ENCODE data around the gene RNF31.

RNF31 gene

DNA sequence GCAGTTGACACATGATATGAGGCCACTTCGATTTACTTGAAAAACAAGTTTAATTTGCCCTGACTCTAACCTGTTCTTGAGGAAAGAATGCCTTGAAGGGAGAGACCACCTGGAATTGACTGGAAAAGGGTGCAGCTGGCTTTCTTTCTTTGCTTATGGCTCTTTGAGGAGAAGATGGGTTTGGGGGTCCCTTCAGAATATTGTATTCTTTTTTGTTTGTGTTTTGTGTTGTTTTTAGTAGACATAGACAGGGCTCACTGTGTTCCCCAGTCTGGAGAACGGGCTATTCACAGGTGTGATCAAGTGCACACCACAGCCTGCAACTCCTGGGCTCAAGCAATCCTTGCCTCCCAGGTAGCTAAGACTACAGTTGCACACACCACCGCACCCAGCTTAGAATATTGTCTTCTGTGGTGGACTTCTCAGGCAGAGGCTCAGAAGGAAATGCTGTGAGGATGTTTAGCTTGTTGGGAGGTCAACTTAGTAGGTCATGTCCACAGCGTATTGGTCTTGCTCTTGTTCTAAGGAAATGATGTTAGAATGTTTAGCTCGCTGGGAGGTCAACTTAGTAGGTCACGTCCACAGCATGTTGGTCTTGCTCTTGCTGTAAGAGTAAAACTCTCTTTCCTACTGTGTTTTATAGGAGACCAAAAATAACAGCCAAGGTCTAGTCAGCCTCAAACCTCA is 31.0 kb upstream of the RNF31 start:
- DNase-seq (ENCODE audit: low spot score), result no peak

DNA sequence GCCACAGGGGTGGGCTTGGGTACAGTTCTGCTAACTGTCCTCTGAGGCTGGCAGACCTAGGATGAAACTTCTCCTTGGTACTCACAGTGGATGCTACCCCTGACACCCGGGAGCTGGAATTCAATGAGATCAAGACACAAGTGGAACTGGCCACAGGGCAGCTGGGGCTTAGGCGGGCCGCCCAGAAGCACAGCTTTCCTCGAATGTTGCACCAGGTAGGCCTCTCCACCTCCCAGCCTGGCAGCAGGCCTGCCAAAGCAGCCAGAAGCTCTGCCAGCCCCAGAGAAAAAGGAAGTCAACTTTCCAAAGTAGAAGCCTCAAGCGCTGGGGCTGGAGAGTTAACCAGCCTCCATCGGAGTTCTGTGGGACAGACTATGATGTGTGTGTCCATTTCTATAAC is 30.1 kb upstream of the RNF31 start:
- DNase-seq (ENCODE audit: low spot score), result no peak

DNA sequence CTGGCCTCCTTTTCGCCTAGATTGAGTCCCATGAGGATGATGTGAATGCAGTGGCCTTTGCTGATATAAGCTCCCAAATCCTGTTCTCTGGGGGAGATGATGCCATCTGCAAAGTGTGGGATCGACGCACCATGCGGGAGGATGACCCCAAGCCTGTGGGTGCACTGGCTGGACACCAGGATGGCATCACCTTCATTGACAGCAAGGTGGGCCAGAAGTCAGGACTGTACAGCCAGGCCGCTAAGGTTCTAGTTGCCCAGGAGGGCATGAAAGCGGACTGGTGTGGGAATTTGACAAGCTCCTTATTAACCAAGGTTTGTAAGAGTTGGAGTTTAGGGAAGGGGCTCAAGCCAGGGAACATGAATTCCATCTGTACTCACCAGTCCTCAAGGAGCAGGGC is 27.6 kb upstream of the RNF31 start:
- no peak for DNase-seq (ENCODE audit: low spot score)

DNA sequence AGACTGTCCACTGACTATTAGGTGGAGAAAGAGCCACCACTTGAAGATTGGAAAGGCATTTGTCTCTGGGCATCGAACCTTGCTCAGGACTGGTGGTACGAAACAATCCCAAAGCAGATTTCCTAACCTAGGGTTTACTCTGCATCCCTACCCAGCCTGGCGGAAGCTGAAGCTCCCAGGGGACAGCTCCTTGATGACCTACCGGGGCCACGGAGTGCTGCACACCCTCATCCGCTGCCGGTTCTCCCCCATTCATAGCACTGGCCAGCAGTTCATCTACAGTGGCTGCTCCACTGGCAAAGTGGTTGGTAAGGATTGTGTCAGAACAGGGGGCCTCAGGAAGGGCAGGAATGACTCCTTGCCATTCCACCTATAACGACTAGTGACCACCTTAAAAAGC is 26.1 kb upstream of the RNF31 start:
- no peak for DNase-seq (ENCODE audit: low spot score)

DNA sequence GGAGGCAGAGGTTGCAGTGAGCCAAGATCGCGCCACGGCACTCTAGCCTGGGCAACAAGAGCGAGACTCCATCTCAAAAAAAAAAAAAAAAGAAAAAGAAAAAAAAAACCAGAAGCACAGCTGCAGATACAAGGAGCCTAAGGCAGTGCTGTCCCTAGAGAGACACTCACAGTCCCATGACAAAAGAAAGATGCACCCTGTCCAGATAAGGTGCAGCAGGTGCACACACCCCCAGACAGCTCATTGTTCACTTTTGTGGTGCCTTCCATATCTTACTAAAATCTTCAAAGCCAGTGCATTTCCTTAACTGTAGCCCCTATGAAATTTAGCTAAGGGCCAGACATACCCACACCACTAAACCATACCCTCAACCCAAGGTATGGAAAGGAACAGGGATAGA is 24.9 kb upstream of the RNF31 start:
- no peak for DNase-seq (ENCODE audit: low spot score)

DNA sequence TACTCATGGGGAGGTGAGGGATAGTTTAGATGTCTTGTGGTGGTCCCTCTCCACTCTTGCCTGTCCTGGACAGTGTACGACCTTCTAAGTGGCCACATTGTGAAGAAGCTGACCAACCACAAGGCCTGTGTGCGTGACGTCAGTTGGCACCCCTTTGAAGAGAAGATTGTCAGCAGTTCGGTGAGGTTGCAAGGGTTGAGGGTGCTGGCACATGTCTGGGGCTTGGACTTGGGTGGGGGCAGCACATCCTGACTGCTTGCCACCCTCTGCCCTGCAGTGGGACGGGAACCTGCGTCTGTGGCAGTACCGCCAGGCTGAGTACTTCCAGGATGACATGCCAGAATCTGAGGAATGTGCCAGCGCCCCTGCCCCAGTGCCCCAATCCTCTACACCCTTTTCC is 24.4 kb upstream of the RNF31 start:
- no peak for DNase-seq (ENCODE audit: low spot score)

DNA sequence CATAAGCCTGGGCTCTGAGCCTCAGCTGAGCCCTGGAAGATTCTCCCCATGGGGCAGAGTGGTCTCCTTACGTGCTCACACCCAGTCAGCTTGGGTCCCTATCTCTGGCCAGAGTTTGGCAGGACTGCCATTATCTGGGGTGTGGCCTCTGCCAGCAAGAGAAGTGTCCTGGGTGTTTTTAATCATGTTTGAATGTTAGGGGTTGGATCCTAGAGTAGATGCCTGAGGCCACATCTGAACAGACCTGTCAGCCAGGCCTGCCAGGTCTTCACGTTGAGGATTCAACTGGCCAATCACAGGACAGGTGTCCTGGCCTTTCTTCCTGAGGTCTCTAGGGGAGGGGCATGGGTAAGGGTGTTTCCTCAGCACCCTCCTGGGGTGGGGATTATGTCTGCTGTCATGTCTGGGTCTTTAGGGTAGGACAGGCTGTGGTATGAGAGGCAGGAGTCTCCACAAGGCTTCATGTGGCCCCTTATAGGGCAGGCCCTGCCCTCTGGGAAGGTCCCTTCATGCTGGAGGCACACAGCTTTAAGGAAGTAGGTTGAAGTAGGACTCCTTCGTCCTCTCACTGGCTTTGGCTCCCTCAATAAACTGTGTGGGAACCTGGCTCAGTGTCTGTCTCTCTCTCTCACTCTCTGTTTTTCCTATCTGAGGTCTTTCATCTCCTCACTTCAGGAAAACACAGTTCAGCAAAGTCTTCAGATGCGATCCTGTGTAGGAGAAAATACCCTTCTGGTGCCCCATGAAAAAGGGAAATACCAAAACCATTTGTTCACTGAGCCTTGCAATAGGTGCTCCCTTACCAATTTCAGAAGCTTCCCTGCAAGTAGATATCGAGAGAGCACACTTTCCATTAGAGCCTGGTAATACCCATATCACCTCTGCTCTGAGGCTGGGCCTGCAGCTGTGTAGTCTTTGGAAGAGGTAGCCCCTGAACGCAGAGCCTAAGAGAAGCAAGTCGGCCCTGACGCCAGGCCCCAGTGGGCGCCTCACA is 23.6 kb upstream of the RNF31 start:
- no peak for DNase-seq (ENCODE audit: low spot score)

DNA sequence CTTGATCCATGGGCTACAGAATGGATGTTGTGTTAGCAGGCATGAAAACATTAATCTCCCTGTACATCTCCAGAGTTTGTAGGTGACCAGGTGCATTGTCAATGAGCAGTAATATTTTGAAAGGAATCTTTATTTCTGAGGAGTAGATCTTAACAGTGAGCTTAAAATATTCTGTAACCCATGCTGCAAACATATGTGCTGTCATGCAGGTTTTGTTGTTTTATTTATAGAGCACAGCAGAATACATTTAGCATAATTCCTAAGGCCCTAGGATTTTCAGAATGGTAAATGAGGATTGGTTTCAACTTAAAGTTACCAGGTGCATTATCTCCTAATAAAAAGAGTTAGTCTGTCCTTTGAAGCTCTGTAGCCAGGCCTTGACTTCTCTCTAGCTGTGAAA is 20.4 kb upstream of the RNF31 start:
- no peak for DNase-seq (ENCODE audit: low spot score)

DNA sequence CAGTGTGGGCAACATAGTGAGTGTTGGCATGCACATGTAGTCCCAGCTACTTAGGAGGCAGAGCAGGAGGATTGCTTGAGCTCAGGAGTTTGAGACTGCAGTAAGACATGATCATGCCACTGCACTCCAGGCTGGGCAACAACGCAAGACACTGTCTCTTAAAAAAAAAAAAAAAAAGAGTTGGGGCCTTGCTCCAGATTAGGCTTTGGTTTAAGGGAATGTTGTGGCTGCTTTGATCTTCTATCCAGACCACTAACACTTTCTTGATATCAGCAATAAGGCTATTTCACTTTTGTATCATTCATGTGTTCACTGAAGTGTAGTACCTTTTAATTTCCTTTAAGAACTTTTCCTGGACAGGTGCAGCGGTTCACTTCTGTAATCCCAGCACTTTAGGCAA is 19.6 kb upstream of the RNF31 start:
- DNase-seq (ENCODE audit: low spot score), result no peak

DNA sequence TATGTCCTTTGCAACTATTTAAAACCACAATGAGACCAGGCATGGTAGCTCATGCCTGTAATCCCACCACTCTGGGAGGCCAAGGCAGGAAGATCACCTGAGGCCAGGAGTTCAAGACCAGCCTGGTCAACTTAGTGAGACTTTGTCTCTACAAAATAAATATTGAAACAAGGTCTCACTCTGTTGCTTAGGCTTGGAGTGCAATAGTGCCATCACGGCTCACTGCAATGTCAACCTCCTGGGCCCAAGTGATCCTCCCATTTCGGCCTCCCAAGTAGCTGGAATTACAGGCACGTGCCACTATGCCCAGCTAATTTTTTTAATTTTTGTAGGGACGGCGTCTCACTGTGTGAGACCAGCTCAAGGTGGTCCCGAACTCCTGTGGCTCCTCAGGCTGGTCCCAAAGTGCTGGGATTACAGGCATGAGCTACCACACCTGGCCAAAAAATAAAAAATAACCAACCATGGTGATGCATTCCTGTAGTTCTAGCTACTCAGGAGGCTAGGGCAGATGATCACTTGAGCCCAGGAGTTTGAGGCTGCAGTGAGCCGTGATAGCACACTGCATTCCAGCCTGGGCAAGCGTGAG is 17.8 kb upstream of the RNF31 start:
- no peak for DNase-seq (ENCODE audit: low spot score)

DNA sequence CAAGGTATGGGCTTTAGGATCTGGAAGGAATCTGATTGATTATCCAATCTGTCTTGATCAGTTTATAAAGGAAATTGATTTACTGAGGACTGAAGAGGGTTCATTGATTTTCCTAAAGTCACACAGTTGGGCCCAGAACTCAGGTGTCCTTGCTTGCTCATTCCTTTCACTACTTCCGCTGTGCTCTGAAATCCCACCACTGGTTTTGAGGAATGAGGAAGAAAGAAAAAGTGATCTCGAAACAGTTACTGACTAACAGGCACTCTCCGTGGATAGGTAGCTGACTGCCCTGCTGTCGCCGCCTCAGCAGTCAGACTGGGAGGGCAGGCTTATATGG is 16.9 kb upstream of the RNF31 start, which contains the start of gene FITM1:
FITM1 (plus strand) TSS at position 280 of the 337 bp plus-strand sequence. CDS start 905 bp downstream, outside the sequence.
- no peak for DNase-seq (ENCODE audit: low spot score)

DNA sequence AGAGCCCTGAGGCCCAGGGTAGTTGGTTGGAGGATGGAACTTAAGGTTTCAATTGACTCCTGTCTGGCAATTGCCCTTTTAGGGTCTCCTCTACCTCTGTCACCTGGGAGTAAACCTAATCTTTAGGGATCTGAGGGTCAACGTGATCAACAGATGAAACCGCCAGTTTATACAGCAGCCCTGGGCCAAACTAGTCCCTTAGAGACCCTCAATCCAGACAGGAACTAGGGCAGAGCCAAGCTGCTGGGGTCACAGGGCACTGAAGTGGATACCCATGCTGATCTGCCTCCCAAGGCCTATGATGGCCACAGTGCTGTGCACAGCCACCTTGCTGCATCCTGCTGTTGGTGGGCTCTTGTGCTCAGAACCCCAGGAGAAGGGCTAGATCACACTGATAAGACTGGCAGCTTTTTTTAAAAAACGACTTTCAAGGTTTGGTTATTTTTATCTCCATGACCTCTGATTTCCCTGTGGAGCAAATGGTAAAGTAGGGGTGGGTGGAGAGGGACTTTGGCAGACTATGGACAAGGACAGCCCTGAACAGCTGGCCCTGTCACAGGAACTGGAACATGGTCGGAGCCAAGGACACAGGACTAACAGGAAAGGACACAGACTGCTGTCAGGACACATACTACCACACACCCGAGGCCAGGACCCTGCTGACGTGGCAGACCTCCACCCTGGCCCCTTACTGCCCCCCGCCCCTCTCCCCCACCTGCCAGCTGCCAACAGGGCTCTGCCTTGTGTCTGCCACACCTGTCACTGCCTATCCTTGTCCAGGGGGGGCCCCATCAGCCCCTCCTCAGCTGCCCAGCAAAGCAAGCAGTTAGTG is 16.4 kb upstream of the RNF31 start:
- DNase-seq (ENCODE audit: low spot score), result no peak

DNA sequence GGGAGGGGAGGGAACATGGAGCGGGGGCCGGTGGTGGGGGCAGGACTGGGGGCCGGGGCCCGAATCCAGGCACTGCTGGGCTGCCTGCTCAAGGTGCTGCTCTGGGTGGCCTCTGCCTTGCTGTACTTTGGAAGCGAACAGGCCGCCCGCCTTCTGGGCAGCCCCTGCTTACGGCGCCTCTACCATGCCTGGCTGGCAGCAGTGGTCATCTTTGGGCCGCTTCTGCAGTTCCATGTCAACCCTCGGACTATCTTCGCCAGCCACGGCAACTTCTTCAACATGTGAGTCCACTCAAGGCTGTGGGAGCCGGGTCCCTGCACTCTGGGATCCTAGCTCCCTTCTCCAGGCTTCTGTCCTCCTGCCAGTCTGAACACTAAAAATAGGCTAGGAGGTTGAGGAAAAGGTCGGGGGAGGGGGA is 15.7 kb upstream of the RNF31 start:
- no peak for DNase-seq (ENCODE audit: low spot score)

DNA sequence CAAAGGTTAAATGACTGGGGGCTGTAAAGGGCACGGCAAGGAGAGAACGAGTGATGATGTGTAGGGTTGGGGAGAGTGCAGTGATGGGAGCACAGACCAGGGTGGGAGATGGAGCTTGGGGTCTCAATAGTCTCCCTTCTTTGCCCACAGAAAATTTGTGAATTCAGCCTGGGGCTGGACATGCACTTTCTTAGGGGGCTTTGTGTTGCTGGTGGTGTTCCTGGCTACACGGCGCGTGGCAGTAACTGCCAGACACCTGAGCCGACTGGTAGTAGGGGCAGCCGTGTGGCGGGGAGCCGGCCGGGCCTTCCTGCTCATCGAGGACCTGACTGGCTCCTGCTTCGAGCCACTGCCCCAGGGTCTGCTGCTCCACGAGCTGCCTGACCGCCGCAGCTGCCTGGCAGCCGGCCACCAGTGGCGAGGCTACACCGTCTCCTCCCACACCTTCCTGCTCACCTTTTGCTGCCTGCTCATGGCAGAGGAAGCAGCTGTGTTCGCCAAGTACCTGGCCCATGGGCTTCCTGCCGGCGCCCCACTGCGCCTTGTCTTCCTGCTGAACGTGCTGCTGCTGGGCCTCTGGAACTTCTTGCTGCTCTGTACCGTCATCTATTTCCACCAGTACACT is 15.1 kb upstream of the RNF31 start:
- no peak for DNase-seq (ENCODE audit: low spot score)

DNA sequence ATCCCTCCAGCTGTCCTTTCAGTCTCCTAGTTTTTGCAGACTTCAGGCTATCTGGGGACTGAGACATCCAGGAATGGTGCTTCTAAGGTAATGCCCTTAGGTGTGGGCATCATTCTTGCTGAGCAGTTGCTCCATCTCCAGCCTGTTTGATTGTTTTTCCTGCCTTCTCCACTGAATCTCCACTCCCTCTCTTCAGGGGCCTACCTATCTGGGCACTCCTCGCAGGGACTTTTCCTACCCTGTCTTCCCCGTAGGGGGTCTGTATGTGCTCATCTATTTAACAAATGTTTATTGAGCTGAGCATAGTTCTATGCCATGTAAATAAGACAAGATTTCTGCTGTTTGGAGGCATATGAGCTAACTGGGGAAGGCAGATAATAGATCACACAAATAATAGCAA is 14.3 kb upstream of the RNF31 start:
- no peak for DNase-seq (ENCODE audit: low spot score)

DNA sequence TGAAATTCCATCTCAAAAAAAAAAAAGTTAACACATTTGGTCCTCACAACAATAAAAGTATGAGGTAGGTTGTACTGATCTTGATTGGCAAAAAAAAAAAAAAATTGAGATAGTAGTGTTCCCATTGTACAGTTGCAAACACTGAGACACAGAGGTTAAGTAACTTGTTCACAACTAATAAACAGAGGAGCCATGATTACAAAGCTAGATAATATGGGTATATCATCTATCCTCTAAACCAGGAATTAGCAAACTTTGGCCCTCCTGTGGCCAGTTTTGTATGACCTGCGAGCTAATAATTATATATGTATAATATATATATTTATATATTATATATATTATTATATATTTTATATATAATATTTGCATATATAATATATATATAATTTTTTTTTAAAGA is 13.6 kb upstream of the RNF31 start:
- DNase-seq (ENCODE audit: low spot score), result no peak

DNA sequence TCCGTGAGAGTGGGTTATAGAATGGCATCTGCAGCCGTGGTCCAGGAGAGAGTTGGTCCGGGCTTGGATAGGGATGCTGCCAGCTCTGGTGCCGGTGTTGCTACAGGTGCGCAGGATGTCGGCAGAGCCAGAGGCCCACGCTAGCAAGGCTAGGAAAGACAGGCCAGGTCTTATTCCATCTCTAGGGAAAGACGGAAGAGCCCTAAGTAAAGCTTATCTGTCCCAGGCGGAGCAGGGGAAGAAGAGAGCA is 11.8 kb upstream of the RNF31 start:
- no peak for DNase-seq (ENCODE audit: low spot score)

DNA sequence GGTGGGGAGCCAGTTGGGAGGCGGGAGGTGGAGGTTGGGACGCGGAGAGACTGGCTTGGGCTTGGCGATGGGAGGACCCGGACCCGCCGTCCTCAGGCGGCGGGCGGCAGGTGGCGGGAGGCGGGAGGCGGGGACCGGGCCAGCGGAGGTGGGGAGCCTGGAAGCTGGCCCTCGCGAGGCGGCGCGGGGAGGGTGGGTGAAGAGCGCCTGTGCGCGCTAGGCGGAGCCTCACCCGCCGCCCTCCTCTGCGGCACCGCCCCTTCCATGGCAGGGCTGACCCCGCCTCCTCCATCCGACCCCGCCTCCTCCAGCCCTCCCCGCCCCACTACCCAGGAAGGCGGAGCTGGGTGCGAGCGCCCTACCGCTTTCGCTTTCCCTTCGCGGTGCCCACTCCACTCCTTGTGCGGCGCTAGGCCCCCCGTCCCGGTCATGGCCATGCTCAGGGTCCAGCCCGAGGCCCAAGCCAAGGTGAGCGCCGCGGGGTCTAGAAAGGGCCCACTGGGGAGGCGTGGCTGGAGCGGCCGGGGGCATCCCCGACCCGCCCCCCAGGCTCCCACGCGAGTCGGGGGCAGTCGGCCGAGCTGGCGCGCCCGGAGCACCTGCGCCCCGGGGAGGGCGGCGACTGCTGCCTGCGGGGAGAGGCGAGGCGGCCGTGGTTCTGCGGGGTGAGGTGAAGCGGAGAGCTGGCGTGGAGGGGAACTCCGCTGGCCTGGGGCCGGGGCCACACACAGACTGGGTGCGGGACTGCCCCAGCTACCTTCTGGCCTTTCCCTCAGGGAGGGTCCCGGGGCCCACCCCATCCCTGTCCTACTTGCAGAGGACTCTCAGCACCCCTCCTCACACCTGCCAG is 11.2 kb upstream of the RNF31 start, which contains the start of gene PSME1:
PSME1 (plus strand) TSS at position 361 of the 850 bp plus-strand sequence; CDS start at position 430, 69 bp downstream.
- DNase-seq (ENCODE audit: low spot score), result peak; percentile 87

DNA sequence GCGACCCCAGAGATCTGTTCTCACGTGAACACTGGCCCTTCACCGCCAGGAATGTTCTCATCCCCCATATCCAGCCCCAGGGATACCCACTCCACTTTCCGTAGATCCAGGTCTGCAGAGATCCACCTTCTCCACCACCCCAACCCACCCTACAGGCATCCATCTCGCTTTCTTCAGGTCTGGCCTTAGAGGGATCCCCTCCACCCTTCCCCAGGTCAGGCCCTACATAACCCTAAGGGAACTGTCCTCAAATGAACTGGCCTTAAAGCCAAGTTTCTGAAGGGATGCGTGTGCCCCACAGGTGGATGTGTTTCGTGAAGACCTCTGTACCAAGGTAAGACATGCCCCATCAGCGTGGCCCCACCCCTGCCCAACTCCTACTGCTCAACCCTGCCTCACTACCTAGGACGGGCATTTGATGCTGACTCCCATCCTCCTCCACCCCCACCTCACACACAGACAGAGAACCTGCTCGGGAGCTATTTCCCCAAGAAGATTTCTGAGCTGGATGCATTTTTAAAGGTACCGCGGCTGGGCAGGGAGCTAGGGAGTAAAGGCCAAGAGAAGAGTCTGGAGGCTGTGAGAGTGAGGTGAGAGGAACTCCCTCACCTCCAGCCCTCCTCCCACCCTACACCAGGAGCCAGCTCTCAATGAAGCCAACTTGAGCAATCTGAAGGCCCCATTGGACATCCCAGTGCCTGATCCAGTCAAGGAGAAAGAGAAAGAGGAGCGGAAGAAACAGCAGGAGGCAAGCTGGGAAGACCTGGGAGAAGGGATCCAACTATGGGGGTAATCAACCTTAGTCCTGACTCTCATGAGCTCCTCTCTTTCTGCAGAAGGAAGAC is 10.4 kb upstream of the RNF31 start:
- no peak for DNase-seq (ENCODE audit: low spot score)

Data from RKO (cell line).